ENCODE measurements around the gene SLC24A4.
"Not testable (repeated sequence)": the region's sequence is repeated elsewhere in the genome, so short reads cannot be mapped to it uniquely, and the experiment has no call there.

The SLC24A4 gene

GRCh38 chr14:92372230-92372629 lies 49.3 kb downstream of the SLC24A4 start:
- DNase-seq = no peak

DNA sequence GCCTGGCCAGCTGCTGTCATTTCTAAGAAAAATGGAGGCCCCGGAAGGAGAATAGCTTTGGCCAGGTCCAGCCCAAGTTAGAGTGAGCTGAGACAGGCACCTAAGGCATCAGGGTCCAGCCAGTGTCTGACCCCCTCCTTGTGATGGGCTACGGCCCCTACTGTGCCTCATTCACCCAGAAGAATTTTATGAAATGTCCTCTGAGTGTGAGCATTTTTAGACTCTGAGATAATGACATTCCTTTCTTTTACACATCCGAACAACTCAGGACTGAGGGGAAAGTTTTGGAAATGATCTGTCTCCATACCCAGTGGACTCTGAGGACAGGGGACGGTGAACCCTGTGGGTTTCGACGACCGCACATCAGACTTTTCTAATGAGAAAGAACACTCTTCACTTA lies 50.4 kb downstream of the SLC24A4 start:
- DNase-seq = no peak

DNA sequence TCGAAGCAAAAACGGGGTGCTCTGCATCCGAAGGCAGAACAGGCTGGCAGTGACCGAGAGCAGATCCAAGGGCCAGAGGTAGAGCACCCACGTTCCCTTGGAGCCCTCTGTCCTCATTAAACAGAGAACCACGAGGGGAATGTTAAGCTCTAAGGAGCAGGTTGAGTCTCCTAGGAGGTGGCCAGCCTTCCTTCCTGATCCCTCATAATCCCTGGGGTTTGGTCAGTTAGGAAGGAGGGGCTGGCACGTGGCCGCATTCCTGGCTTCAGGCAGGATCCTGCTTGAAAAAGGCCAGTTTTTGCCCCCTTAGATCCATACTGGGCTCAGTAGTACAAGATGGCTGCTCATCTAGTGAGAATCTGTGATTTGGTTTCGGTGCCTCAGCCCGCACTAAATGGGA lies 57.2 kb downstream of the SLC24A4 start:
- no peak for DNase-seq

- DNase-seq = no peak
Observed at GRCh38 chr14:92380582-92380981, 57.6 kb downstream of the SLC24A4 start.

- peak in 1 of 2 experiments; percentile 26 for DNase-seq
Observed at GRCh38 chr14:92382677-92383076, 59.7 kb downstream of the SLC24A4 start.

DNA sequence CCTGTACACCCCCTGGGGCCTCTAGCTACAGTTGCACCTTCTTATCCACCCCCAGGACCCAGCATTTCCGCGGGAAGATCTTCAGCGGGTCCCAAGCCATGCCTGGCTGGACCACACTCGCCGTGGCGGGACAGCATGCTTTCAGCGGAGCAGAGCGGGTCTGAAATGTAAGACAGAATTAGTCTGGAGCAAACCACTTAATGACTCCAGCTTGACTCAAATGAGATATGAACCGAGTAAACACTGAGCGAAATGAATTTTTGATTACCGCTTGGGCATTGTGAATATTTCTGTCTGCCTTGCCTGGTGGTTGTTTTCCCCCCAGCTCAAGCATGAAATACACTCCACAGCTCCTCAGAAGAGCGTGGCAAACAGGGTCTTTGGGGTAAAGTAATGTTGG lies 60.8 kb downstream of the SLC24A4 start:
- no peak for DNase-seq

DNA sequence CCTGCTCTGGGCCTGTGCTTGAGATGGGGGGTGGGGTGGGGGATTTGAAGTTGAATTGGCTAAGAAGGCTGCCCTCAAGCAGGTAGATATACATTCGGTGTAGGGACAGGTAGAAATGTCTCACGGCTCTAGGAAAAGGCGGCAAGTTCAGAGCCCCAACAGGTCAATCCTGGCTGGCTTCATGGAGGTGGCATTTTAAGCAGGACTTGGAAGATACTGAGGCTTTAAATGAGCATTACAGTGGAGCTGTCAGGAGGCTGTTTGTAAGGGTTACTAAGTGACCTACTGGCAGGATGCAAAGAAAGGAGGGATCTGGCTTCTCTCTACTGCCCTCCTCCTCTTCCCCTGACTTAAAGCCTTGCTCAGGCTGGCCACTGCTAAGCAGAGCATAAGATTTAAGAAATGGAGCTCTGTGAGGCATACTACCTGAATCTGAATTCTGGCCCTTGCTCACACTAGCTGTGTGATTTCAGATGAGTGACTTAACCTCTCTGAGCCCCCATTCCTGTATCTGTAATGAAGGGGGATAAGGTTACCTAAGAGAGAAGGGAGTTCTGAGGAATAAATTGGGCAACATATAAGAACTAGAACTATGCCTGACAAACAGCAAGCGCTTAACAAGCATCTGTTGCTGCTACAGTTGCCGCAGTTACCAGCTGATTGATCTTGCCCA lies 61.6 kb downstream of the SLC24A4 start:
- DNase-seq = no peak

GRCh38 chr14:92385561-92385960 lies 62.6 kb downstream of the SLC24A4 start:
- DNase-seq = peak; percentile 46 to 71

DNA sequence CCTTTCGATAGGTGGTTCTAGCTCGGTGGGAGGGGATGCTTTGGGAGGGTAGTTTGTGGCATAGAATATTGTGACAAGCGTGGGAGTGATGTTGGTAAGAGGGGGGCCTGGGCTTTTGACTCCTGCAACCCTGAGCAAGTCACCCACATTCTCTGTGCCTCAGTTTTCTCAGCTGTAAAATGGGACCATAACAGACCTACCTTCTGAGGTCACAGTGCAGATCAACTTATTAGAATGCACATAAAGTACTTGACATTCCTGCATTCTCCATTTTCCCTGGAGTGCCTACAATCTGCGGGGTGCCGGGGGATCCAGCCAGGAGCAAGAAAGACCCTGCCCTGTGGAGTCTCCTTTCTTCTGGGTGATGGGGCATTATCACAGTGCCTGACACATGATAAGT lies 63.2 kb downstream of the SLC24A4 start:
- no peak for DNase-seq

GRCh38 chr14:92386637-92387036 lies 63.7 kb downstream of the SLC24A4 start:
- DNase-seq = peak in 1 of 2 experiments; percentile 34

DNA sequence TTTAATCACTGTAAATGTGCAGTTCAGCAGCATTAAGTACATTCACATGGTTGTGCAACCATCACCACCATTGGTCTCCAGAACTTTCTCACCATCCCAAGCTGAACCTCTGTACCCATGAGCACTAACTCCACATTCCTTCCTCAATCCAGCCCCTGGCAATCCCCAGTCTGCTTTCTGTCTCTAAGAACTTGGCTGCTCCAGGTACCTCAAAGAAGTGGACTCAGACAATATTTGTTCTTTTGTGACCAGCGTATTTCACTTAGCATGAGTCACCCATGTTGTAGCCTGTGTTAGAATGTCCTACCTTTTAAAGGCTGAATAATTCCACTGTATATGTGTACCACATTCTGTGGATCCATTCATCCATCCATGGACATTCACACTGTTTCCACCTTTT lies 64.6 kb downstream of the SLC24A4 start:
- no peak for DNase-seq

DNA sequence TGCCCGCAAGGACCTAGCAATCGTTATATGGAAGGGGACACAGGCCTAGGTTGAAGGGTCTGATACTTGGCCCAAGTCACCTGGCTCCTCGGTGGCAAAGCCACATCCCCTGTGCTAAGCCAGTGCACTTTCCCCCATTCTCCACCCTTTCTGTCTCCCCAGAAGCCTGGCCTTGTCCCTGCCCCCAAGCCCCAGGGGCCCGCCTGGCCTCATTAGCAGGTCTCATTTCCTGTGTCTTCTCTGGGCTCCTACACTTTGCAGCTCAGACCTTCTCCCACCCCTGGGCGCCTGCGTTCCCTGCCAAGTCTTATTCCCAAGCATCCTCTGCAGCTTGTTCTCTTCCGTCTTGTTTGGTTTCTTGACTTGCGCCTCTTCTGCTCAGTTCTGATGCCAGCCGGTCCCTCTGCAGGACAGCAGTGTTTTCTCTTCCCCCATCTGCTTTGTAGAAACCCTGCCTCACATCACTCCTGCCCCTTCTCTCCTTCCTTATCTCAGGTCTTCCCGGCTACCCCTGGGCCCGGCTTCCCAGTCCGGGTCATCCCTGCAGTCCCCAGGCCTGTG lies 66.7 kb downstream of the SLC24A4 start:
- no peak for DNase-seq

DNA sequence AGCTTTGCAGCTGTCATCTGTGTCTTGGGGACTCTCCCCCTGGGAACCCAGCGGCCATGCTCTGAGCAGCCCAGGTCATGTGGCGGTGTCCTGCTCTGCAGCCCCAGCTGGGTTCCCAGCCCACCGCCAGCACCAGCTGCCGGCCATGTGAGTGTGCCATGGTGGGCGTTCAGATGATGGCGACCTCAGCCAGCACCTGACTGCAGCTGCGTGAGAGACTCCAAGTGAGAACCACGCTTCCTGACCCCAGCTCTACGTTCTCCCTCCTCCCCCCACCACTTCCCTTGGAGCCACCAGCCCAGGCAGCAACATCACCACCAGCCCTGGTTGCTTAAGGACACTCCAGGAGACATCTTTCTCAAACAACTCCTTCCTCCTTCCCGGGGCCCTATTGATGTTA lies 68.8 kb downstream of the SLC24A4 start:
- DNase-seq = no peak

GRCh38 chr14:92392711-92393110 lies 69.7 kb downstream of the SLC24A4 start:
- DNase-seq = peak in 1 of 2 experiments; percentile 17

- peak; percentile 95 to 96 for DNase-seq
Observed at GRCh38 chr14:92397150-92397952, 74.4 kb downstream of the SLC24A4 start.

GRCh38 chr14:92397953-92398564 lies 75.1 kb downstream of the SLC24A4 start:
- no peak for DNase-seq

- peak; percentile 61 to 95 for DNase-seq
Observed at GRCh38 chr14:92398888-92399636, 76.1 kb downstream of the SLC24A4 start.

DNA sequence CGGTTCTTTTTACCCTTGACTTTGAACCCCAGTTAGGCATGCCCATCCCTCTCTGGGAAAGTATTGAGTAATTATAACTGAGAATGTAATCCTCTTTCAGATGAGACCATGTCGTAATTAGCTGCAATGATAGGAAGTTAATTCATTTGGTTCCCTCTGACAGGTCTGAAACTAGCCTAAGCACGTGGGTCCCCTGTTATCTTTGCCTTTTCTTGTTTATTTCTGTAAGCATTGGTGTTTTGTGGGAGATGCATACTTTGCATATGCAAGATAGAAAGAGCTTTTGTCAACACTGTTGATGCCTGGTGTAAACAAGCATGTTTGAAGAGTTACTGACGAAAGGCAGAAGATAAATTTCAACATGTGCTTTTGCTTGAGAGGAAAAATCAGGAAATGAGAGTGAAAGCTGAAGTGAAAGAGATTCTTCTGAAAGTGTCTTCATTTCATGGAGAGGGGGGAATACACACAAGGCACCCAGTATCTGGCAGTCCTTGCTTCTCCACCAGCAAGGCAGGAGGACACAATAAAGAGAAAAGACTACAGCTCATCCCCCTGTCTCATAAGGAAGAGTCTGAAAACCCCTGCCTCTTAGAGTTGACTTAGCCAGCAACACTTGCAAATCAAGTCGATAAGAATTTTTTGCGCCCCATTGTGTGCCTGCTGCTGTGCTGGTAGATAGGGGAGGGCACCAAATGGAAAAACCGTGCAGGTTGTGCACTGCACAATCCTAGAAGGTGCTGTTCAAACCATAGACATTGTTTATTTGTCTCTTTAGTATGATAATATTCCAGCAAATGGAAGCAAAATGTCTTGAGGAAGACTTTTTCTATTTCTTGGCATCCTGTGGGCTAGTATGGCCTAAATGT lies 77.8 kb downstream of the SLC24A4 start:
- no peak for DNase-seq

DNA sequence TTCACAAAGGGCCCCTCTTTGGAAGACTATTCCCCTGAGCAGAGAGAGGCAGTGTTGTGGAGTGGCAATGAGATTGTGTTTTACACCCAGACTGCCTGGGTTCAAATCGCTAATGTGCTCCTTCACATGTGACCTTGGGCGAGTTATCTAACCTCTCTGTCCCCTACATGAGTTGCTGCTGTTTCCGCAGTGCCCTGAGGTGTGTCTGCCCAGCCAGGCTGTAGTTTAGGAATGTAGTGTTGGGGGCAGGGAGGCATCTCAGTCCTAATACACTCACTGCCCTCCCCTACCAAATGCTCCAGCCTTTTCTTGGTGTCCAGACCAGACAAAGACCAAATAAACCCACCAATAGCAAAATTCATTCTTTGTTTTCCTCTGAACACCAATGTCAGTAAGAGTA lies 78.6 kb downstream of the SLC24A4 start:
- DNase-seq = no peak

DNA sequence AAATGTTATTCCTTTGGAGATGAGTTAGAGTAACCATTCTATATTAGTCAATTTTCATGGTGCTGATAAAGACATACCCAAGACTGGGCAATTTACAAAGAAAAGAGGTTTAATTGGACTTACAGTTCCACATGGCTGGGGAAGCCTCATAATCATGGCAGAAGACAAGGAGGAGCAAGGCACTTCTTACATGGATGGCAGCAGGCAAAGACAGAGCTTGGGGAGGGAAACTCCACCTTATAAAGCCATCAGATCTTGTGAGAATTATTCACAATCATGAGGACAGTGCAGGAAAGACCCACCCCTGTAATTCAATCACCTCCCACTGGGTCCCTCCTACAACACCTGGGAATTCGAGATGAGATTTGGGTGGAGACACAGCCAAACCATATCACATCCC lies 79.5 kb downstream of the SLC24A4 start:
- DNase-seq = not testable (repeated sequence)

GRCh38 chr14:92404018-92404417 lies 81.1 kb downstream of the SLC24A4 start:
- peak; percentile 44 to 67 for DNase-seq

DNA sequence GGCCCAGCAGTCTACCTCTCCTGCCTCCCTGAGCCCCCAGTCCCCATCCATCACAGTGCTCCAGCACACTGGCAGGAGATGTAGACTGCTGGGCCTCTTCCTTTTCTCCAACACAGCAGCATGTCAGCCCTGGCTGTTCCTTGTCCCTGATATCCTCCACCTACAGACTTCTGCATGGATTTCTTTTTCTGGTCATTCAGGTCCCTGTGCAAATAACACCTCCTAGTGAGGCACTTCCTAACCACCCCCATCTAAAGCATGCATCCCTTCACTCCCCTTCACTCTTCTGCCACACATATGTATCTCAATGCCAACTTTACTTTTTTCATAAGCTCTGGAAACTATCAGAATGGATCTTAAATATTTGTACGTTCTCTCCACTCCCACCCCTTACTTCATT lies 81.5 kb downstream of the SLC24A4 start:
- DNase-seq = no peak

Measured in NCI-H524 (cell line).